Adrenal gland (tissue), 12 donors: Measurements from ENCODE around the gene RAB25. TPM values are rescaled to one million over a fixed set of nuclear protein-coding genes. Genes with fewer than 3 reads are reported as not detected.

Experiments
- DNase-seq, 7 donors: peaks; one replicate each; pipeline ENCODE4 v3.0.0-alpha.2; 2019 to 2020
- H3K27ac ChIP-seq, 5 donors: fragments of 200-600 bp; sonication (generic) in 4 of 5; 1 replicate in 3 of 5; 2 replicates in 2 of 5; pipeline versions ENCODE4 v1.5.1 to v1.8.0; 2016 to 2020; ENCODE audit warnings: mild to moderate bottlenecking in 1 of 5
- H3K27me3 ChIP-seq: fragments of 200-600 bp; 2 replicates; pipeline ENCODE4 v1.8.0; 2021
- H3K36me3 ChIP-seq, 2 donors: fragments of 200-600 bp; replicated peaks in 1 of 2; 1 replicate in 1 of 2; 2 replicates in 1 of 2; pipeline versions ENCODE4 v1.5.1 to v1.8.0; 2018 to 2022
- H3K4me1 ChIP-seq, 2 donors: fragments of 200-600 bp; replicated peaks in 1 of 2; 1 replicate in 1 of 2; 2 replicates in 1 of 2; pipeline versions ENCODE4 v1.5.1 to v1.8.0; 2018 to 2021
- H3K4me3 ChIP-seq, 4 donors: fragments of 200-600 bp; sonication (generic) in 3 of 4; one replicate each; pipeline ENCODE4 v1.5.1; 2016 to 2018
- H3K9me3 ChIP-seq, 3 donors: fragments of 200-600 bp; sonication (generic) in 1 of 3; replicated peaks in 1 of 3; 1 replicate in 2 of 3; 2 replicates in 1 of 3; pipeline versions ENCODE4 v1.5.1 to v1.8.0; 2016 to 2021
- CTCF ChIP-seq, 6 experiments: fragments of 450-650 bp in 4 of 6; fragments of 200-600 bp in 2 of 6; sonication (generic) in 1 of 6; IDR thresholded peaks; 1 replicate in 5 of 6; 2 replicates in 1 of 6; pipeline versions ENCODE4 v1.5.1 to v1.8.0; 2016 to 2021; ENCODE audit warnings: antibody characterized with exemption in 6 of 6, mild to moderate bottlenecking in 2 of 6, moderate library complexity in 1 of 6
- POLR2A ChIP-seq, 2 donors: fragments of 450-650 bp; IDR thresholded peaks; one replicate each; pipeline ENCODE4 v1.6.1; 2017; ENCODE audit warnings: antibody characterized with exemption in 2 of 2, mild to moderate bottlenecking in 2 of 2, moderate library complexity in 1 of 2
- WGBS, 4 donors: extraction: QIAGEN DNeasy Blood & Tissue Kit in 2 of 4; methylation state at CpG; one replicate each; pipeline versions ENCODE4 v1.1.5 to v1.1.7; 2013 to 2017; 5-methylcytosine and 5-hydroxymethylcytosine counted together
- intact Hi-C, 2 donors: fragments of 100-400 bp; cut with DNase I; formaldehyde crosslinking; loops; one replicate each; pipeline versions ENCODE4 v1.14.1 to v1.15.0; 2022 to 2023
- polyA plus RNA-seq, 3 donors: library from polyadenylated mRNA; stranded (reverse); fragments of 200-250 nt in 2 of 3; fragments of 350-450 nt in 1 of 3; fragmentation: Illumina TruSeq in 1 of 3; extraction: RNeasy Lipid Tissue Mini Kit (QIAGEN cat#74804) in 1 of 3; gene quantifications; one replicate each; pipeline ENCODE4 v1.2.3, GENCODE V29; 2013 to 2014
- total RNA-seq, 9 donors: library from RNA; depleted of rRNA in 4 of 9; stranded (reverse); fragments of >200 nt in 4 of 9; fragments of 120-200 nt in 1 of 9; fragmentation: NEBNext Ultra II Directional in 1 of 9; extraction: Animal tissue kit (Norgen Biotek cat#: 25700) in 1 of 9; gene quantifications; one replicate each; pipeline versions ENCODE4 v1.1.0 to v1.2.4, GENCODE V29; 2013 to 2023
- donor health status: healthy with polysubstance abuse.
- donor health status: Bipolar disorder and iron deficiency.
- donor health status: DM: yes; HTN: yes; CAD: no.
- donor health status: DM: no; HTN: no; CAD: no.
- donor health status: DM: no; HTN: no; CAD: no.
- donor health status: DM: yes; HTN: yes; CAD: no.

The RAB25 gene
- total and polyA plus RNA-seq, 12 donors = 0.17 to 0.48 (median 0.38) TPM; not detected in 9

DNA sequence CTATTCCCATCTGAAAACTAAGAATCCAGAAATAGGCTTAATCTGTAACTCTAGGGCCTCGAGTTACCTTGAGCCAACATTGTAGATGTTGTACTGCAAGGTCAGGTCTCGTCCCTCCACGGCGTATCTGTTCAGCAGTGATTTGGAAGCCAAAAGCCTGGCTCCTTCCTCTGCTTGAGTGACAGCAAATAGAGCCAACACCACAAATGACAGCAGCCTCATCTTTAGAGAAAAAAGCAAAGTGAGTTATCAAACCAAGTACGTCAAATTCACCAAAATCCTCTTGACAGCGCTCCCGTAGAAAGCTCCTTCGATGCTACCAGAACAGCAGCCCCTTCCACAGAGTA is 41.0 kb upstream of the RAB25 start:
- peaks cover 0 to 37% of the 10 kb centered on the region in 2 donors for H3K36me3 ChIP-seq
- WGBS, 4 donors = 26 to 42% (median 31%) methylated on average over 8 of the region's 8 CpGs
- H3K9me3 ChIP-seq = no peaks in the 10 kb centered on the region
- no peak for TF ChIP-seq POLR2A (IDR thresholded peaks at IDR 0.05)
- no peak for TF ChIP-seq CTCF (IDR thresholded peaks at IDR 0.05)
- no peaks in the 10 kb centered on the region for H3K27me3 ChIP-seq
- H3K4me1 ChIP-seq = peaks cover 16 to 28% of the 10 kb centered on the region in 2 donors
- H3K4me3 ChIP-seq = peak overlapping the region in 2 of 4 donors; percentile 60 to 89
- intact Hi-C loops = no loop called here
- peak in 1 of 7 donors; percentile 35 for DNase-seq
- peak overlapping the region; percentile 35 to 91 (median 88) for H3K27ac ChIP-seq

GRCh38 chr1:156020293-156021092 is 40.5 kb upstream of the RAB25 start, which contains the start of gene SSR2:
TSS of gene SSR2 (minus strand) at chr1:156020951. CDS start at chr1:156020167, 784 bp downstream.
- peak; percentile 48 to 56 for TF ChIP-seq POLR2A (IDR thresholded peaks at IDR 0.05)
- TF ChIP-seq CTCF (IDR thresholded peaks at IDR 0.05) = no peak
- Histone ChIP-seq H3K36me3 (peaks cover 0 to 31% of the 10 kb centered on the region in 2 donors), H3K27ac (peak within 1 kb of the TSS; percentile 35 to 91 (median 88)), H3K4me1 (peaks cover 16 to 28% of the 10 kb centered on the region in 2 donors), H3K4me3 (peak within 1 kb of the TSS in 2 of 4 donors; percentile 60 to 89), H3K9me3 (no peaks in the 10 kb centered on the region), H3K27me3 (no peaks in the 10 kb centered on the region)
- intact Hi-C loops = no loop called here
- peak; percentile 87 to 95 (median 91) for DNase-seq
- 0 to 1% (median 0%) methylated on average over 31 to 45 of the region's 45 CpGs for WGBS, 4 donors

DNA sequence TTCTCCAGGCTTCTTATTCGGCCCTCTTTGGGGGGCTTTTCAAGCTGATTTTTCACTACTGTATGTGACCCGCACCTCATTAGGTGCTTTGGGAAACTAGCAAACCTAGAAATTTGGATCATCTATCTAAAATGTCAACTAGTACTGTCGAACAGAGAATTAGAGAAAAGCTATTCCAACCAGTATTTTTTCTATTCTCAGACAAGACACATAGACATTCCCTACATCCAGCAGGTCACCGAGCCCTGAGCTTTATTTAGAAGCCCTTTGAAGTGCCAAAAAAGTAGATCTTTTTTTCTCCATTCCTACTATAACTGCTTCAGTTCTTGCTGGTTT is 39.9 kb upstream of the RAB25 start:
- WGBS, 4 donors = 1 to 4% (median 2%) methylated on average over 4 of the region's 4 CpGs
- Histone ChIP-seq H3K4me1 (peaks cover 16 to 28% of the 10 kb centered on the region in 2 donors), H3K4me3 (peak overlapping the region in 2 of 4 donors; percentile 60 to 89), H3K9me3 (no peaks in the 10 kb centered on the region), H3K36me3 (peaks cover 0 to 26% of the 10 kb centered on the region in 2 donors), H3K27me3 (no peaks in the 10 kb centered on the region), H3K27ac (peak overlapping the region in 1 of 5 donors; percentile 88)
- TF ChIP-seq CTCF (IDR thresholded peaks at IDR 0.05) = no peak
- TF ChIP-seq POLR2A (IDR thresholded peaks at IDR 0.05) = no peak
- intact Hi-C loops = no loop called here
- no peak for DNase-seq

DNA sequence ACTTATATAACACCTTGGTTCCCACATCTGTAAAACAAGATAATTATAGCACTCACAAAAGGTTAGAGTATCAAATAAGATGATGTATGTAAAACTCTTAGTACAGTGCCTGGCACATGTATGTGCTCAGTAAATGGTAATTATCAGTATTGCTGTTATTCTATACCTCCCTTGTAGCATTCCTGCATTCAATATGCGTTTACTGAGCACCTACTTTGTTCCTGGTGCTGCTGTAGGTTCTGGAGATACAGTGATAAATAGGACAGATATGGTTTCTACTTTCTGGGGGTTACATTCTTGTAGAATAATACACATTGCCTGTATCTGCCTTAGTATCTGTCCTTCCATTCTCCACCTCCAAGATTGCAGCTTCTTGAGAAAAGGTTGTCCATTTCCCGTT is 39.0 kb upstream of the RAB25 start:
- no peak for DNase-seq
- Histone ChIP-seq H3K27me3 (no peaks in the 10 kb centered on the region), H3K9me3 (no peaks in the 10 kb centered on the region), H3K27ac (no peak overlapping the region), H3K36me3 (peaks cover 0 to 19% of the 10 kb centered on the region in 2 donors), H3K4me3 (no peak overlapping the region), H3K4me1 (peaks cover 16 to 28% of the 10 kb centered on the region in 2 donors)
- intact Hi-C loops = no loop called here
- WGBS, 4 donors = 70 to 80% (median 74%) methylated on average over 2 of the region's 2 CpGs
- TF ChIP-seq CTCF (IDR thresholded peaks at IDR 0.05) (no peak), POLR2A (IDR thresholded peaks at IDR 0.05) (no peak)
